DND-41 (cell line): ENCODE measurements around the gene MARCOL.

Experiments
- CTCF ChIP-seq: IDR thresholded peaks from 2 replicates; pipeline ENCODE4 v1.5.1; 2012; ENCODE audit warnings: borderline replicate concordance, low read length, moderate library complexity, mild to moderate bottlenecking; ENCODE audit not compliant: poor library complexity, severe bottlenecking; ENCODE audit errors: extremely low read depth
- EZH2 ChIP-seq: IDR thresholded peaks from 3 replicates; pipeline ENCODE4 v1.6.1; 2012; ENCODE audit warnings: borderline replicate concordance, low read depth, mild to moderate bottlenecking, moderate library complexity, low read length, inconsistent platforms; ENCODE audit not compliant: severe bottlenecking

GRCh38 chr5:148201151-148201550, 37.2 kb upstream of the MARCOL start:
- no peak for TF ChIP-seq CTCF
- TF ChIP-seq EZH2: no peak
